ENCODE measurements around the gene SEC14L3. TPM values are rescaled to one million over a fixed set of nuclear protein-coding genes. Genes with fewer than 3 reads are reported as not detected.

The SEC14L3 gene
- total and polyA plus RNA-seq, 2 of the 4 experiments (the other 2 are of a cell fraction), result not detected

GRCh38 chr22:30444632-30445437 lies 27.0 kb downstream of the SEC14L3 start:
- in situ Hi-C loops (cut with MboI; ENCODE audit: low sequenced_read_pairs) (no loop called here), intact Hi-C loops (cut with micrococcal nuclease) (loop anchor here (1.0 kb wide), 1 partner anchor 40 kb away; no protein-coding TSS in a partner anchor), dilution Hi-C loops (cut with HindIII; ENCODE audit: low sequenced_read_pairs, unreplicated experiment) (no loop called here)
- DNase-seq (peak; percentile 52), ATAC-seq (ENCODE audit: low read depth) (peak; percentile 94)
- Histone ChIP-seq H2BK120ac (ENCODE audit: low read depth, low read length) (no peak overlapping the region), H3K79me1 (ENCODE audit: low read depth in 1 of 2, low read length in 2 of 2) (no peaks in the 10 kb centered on the region), H3K14ac (replicated peaks; ENCODE audit: low read depth, low read length) (no peak overlapping the region), H3K27ac (ENCODE audit: insufficient read depth, low read length) (no peak overlapping the region), H2BK5ac (ENCODE audit: low read depth, low read length, poor library complexity, severe bottlenecking) (no peak overlapping the region), H3K56ac (ENCODE audit: extremely low read depth, insufficient read depth, low read length) (no peak overlapping the region), H2AFZ (replicated peaks; ENCODE audit: low read length, poor library complexity) (peak overlapping the region; percentile 48), H3K27me3 (ENCODE audit: control insufficient read depth, insufficient read depth, low read length) (peaks cover 8% of the 10 kb centered on the region), H2BK15ac (ENCODE audit: low read depth, low read length) (no peak overlapping the region), H3K23ac (ENCODE audit: low read depth, low read length) (no peak overlapping the region), H3K36me3 (ENCODE audit: control insufficient read depth, insufficient read depth, low read length) (no peaks in the 10 kb centered on the region), H2AK5ac (ENCODE audit: low read depth, low read length) (0 out of 2 replicates have a peak overlapping the region, but pooled peaks have one; percentile 24), H2AK9ac (replicated peaks; ENCODE audit: low read depth, low read length, poor library complexity) (no peak overlapping the region), H4K5ac (ENCODE audit: low read depth, low read length) (no peak overlapping the region; the same call in 1 of the 2 replicates), H4K20me1 (ENCODE audit: insufficient read depth, low read length) (no peaks in the 10 kb centered on the region), H3K9me3 (ENCODE audit: control insufficient read depth, insufficient read depth, low read length) (no peaks in the 10 kb centered on the region), H4K8ac (ENCODE audit: low read depth in 2 of 2, low read length in 2 of 2) (peak overlapping the region; percentile 47 to 89; a peak in 3 of 4 replicates), H3K4me2 (ENCODE audit: low read depth, low read length) (no peak overlapping the region), H3K9me1 (ENCODE audit: insufficient read depth, low read length) (no peaks in the 10 kb centered on the region; the same call in 1 of the 2 replicates), H2BK20ac (ENCODE audit: low read depth, low read length) (no peak overlapping the region), H4K91ac (ENCODE audit: insufficient read depth, low read depth, low read length) (no peak overlapping the region), H3K4me3 (ENCODE audit: insufficient read depth, low read depth, low read length) (no peak overlapping the region), H3K18ac (ENCODE audit: low read depth, low read length) (no peak overlapping the region), H3K9ac (ENCODE audit: low read depth, low read length) (0 out of 2 replicates have a peak overlapping the region, but pooled peaks have one; percentile 12), H3K4ac (ENCODE audit: low read depth, low read length) (no peak overlapping the region), H3K4me1 (ENCODE audit: control insufficient read depth, insufficient read depth, low read length) (peaks cover 5% of the 10 kb centered on the region; the same call in 1 of the 2 replicates)
- CTCF ChIA-PET, result interaction anchor here (0.8 to 1.4 kb wide), 3 partner anchors 41 to 109 kb away, joined by 3 read pairs; no protein-coding TSS in a partner anchor
- TF ChIP-seq FOS (IDR thresholded peaks at IDR 0.05; ENCODE audit: low read depth, low read length) (no peak), POLR2A (IDR thresholded peaks at IDR 0.05; ENCODE audit: low read depth, low read length) (peak; percentile 48; the same call in 1 of the 2 replicates), MXI1 (IDR thresholded peaks at IDR 0.05; ENCODE audit: borderline replicate concordance, low read depth, low read length) (no peak), CHD1 (IDR thresholded peaks at IDR 0.05; ENCODE audit: low read depth, low read length) (no peak), MAZ (IDR thresholded peaks at IDR 0.05; ENCODE audit: borderline replicate concordance, low read depth, low read length) (no peak), RAD21 (IDR thresholded peaks at IDR 0.05; ENCODE audit: low read length) (peak; percentile 76), SMC3 (IDR thresholded peaks at IDR 0.05; ENCODE audit: low read depth, low read length) (peak; percentile 60)
- TF ChIP-seq, protein P1, sequence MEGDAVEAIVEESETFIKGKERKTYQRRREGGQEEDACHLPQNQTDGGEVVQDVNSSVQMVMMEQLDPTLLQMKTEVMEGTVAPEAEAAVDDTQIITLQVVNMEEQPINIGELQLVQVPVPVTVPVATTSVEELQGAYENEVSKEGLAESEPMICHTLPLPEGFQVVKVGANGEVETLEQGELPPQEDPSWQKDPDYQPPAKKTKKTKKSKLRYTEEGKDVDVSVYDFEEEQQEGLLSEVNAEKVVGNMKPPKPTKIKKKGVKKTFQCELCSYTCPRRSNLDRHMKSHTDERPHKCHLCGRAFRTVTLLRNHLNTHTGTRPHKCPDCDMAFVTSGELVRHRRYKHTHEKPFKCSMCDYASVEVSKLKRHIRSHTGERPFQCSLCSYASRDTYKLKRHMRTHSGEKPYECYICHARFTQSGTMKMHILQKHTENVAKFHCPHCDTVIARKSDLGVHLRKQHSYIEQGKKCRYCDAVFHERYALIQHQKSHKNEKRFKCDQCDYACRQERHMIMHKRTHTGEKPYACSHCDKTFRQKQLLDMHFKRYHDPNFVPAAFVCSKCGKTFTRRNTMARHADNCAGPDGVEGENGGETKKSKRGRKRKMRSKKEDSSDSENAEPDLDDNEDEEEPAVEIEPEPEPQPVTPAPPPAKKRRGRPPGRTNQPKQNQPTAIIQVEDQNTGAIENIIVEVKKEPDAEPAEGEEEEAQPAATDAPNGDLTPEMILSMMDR (conservative IDR thresholded peaks at IDR 0.05; ENCODE audit: low read depth, low read length), result peak; percentile 76
- no TSS peak for BruUV-seq (replicated peaks)
- WGBS, 2 experiments (ENCODE audit: extremely low coverage in 2 of 2, insufficient read length in 1 of 2), result no CpG with 5 or more reads among the region's 11 CpGs
- POLR2A ChIA-PET (ENCODE audit: unreplicated experiment), result no interaction called here
